Duodenal mucosa (tissue), 2 donors: ENCODE results near the gene ANO4.

Experiments used
- H3K27ac ChIP-seq: one replicate; pipeline ENCODE4 v1.7.0; 2013; ENCODE audit warnings: low read depth, low read length
- H3K27me3 ChIP-seq, 2 donors: one replicate each; pipeline ENCODE4 v1.7.0; 2013; ENCODE audit warnings: low read length in 2 of 2, control low read depth in 1 of 2; ENCODE audit not compliant: insufficient read depth in 2 of 2, control insufficient read depth in 1 of 2
- H3K36me3 ChIP-seq, 2 donors: one replicate each; pipeline ENCODE4 v1.7.0; 2013; ENCODE audit warnings: low read length in 2 of 2, control low read depth in 1 of 2; ENCODE audit not compliant: insufficient read depth in 2 of 2, control insufficient read depth in 1 of 2
- H3K4me1 ChIP-seq, 2 donors: one replicate each; pipeline ENCODE4 v1.7.0; 2013; ENCODE audit warnings: low read length in 2 of 2, control low read depth in 1 of 2; ENCODE audit not compliant: insufficient read depth in 2 of 2, control insufficient read depth in 1 of 2
- H3K4me3 ChIP-seq, 2 donors: one replicate each; pipeline ENCODE4 v1.7.0; 2013; ENCODE audit warnings: low read length in 2 of 2, low read depth in 1 of 2
- H3K9ac ChIP-seq, 2 donors: one replicate each; pipeline ENCODE4 v1.7.0; 2013; ENCODE audit warnings: low read length in 2 of 2, low read depth in 1 of 2
- H3K9me3 ChIP-seq, 2 donors: one replicate each; pipeline ENCODE4 v1.7.0; 2013; ENCODE audit warnings: low read length in 2 of 2, control low read depth in 1 of 2; ENCODE audit not compliant: control insufficient read depth in 1 of 2

ANO4 gene

DNA sequence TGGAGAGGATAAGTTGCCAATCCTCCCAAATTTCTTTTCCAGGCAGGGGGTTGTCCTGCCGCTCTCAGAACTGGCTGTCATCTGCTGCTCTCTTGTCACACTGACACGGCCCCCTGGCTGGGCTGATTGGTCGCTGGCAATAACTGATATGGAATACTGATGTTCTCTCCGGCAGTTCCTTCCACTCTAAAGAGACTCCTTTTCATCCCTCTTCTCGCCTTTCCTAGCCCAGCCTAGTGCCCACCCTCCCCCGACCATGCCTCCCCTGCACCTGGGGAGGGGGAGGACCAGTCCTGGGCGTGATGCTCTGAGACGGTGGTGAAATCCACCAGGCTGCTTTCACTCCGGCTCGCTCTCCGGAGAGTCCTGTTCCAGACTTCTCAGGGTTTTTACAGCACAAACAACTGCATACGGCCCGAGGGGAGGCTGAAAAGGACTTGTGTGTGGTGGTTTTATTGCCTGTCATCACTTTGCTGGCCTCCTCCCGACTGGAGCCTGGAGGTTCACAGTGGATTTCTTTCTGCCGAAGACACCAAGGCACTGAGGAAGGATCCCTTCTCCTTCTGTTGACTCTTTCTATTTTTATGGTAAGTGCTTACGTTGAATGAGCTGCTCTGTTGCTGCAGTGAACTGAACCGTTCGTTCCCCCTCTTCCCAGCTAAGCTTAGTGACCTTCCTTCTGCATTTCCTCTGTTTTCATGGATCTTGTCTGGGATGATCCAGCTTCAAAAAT lies at the start of gene ANO4:
Gene ANO4, plus strand, starts transcription at position 336 of the 733 bp plus-strand sequence. CDS start 107,010 bp downstream, outside the sequence.
- Histone ChIP-seq H3K27me3 (peaks cover 5 to 9% of the 10 kb centered on the region in 2 donors), H3K4me3 (no peak within 1 kb of the TSS), H3K4me1 (no peaks in the 10 kb centered on the region), H3K9me3 (no peaks in the 10 kb centered on the region), H3K9ac (no peak within 1 kb of the TSS), H3K36me3 (no peaks in the 10 kb centered on the region), H3K27ac (no peak within 1 kb of the TSS)

GRCh38 chr12:100745378-100746071 lies 49.1 kb upstream of the ANO4 start:
- Histone ChIP-seq H3K27ac (no peak overlapping the region), H3K27me3 (no peaks in the 10 kb centered on the region), H3K9ac (no peak overlapping the region), H3K4me1 (no peaks in the 10 kb centered on the region), H3K9me3 (no peaks in the 10 kb centered on the region), H3K36me3 (no peaks in the 10 kb centered on the region), H3K4me3 (no peak overlapping the region)

DNA sequence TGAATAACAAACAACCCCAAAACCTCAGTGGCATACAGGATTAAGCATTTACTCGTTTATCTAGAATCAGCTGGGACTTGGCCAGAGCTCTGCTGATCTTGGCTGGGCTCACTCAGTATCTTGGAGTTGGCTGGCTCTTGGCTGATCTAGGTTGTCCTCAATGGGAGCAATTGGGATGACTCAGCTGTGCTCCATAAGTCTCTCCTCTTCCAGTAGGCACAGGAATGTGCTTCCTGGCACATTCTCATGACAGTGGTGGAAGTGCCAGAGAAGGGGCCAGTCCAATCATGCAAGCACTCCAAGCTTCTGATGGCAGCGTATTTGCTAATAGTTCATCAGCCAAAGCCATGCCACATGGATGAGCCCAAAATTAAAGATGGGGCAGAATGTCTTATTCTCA lies 41.7 kb upstream of the ANO4 start:
- H3K4me1 ChIP-seq = no peaks in the 10 kb centered on the region

GRCh38 chr12:100753837-100754236 lies 40.7 kb upstream of the ANO4 start:
- no peaks in the 10 kb centered on the region for H3K9me3 ChIP-seq
- H3K27me3 ChIP-seq = peaks cover 0 to 4% of the 10 kb centered on the region in 2 donors
- H3K4me3 ChIP-seq = no peak overlapping the region

More for the DNA sequence above, 41.7 kb upstream of the ANO4 start:
- no peaks in the 10 kb centered on the region for H3K27me3 ChIP-seq
- H3K27ac ChIP-seq = no peak overlapping the region
- H3K4me3 ChIP-seq = no peak overlapping the region
- H3K36me3 ChIP-seq = no peaks in the 10 kb centered on the region
- H3K9me3 ChIP-seq = no peaks in the 10 kb centered on the region
- no peak overlapping the region for H3K9ac ChIP-seq

GRCh38 chr12:100755186-100755585 lies 39.4 kb upstream of the ANO4 start:
- no peaks in the 10 kb centered on the region for H3K4me1 ChIP-seq
- H3K9ac ChIP-seq = no peak overlapping the region
- H3K4me3 ChIP-seq = no peak overlapping the region
- peaks cover 0 to 4% of the 10 kb centered on the region in 2 donors for H3K27me3 ChIP-seq
- no peaks in the 10 kb centered on the region for H3K9me3 ChIP-seq
- no peak overlapping the region for H3K27ac ChIP-seq
- no peaks in the 10 kb centered on the region for H3K36me3 ChIP-seq

More at GRCh38 chr12:100753837-100754236, 40.7 kb upstream of the ANO4 start:
- Histone ChIP-seq H3K27ac (no peak overlapping the region), H3K36me3 (no peaks in the 10 kb centered on the region), H3K4me1 (no peaks in the 10 kb centered on the region), H3K9ac (no peak overlapping the region)

- no peak overlapping the region for H3K27ac ChIP-seq
- H3K27me3 ChIP-seq = peaks cover 0 to 4% of the 10 kb centered on the region in 2 donors
- H3K36me3 ChIP-seq = no peaks in the 10 kb centered on the region
- no peaks in the 10 kb centered on the region for H3K9me3 ChIP-seq
- no peak overlapping the region for H3K4me3 ChIP-seq
- no peaks in the 10 kb centered on the region for H3K4me1 ChIP-seq
- no peak overlapping the region for H3K9ac ChIP-seq
These were observed 36.5 kb upstream of the ANO4 start for GRCh38 chr12:100758083-100758482.

DNA sequence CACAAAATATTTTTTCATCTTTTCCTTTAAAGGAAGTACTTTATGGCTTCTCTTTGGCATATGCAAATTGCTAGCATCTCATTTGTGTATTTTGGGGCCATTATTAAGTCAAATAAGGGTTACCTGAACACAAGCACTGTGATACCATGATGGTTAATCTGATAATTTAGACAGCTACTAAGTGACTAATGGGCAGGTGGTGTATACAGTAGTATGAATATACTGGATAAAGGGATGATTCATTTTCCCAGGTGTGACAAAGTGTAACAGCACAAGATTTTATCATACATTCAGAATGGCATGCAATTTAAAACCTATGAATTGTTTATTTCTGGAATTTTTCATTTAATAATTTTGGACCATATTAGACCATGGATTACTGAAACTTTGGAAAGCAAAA lies 27.2 kb upstream of the ANO4 start:
- no peaks in the 10 kb centered on the region for H3K27me3 ChIP-seq
- no peak overlapping the region for H3K9ac ChIP-seq
- no peaks in the 10 kb centered on the region for H3K9me3 ChIP-seq
- H3K36me3 ChIP-seq = no peaks in the 10 kb centered on the region
- H3K4me1 ChIP-seq = no peaks in the 10 kb centered on the region
- H3K27ac ChIP-seq = no peak overlapping the region
- no peak overlapping the region for H3K4me3 ChIP-seq

DNA sequence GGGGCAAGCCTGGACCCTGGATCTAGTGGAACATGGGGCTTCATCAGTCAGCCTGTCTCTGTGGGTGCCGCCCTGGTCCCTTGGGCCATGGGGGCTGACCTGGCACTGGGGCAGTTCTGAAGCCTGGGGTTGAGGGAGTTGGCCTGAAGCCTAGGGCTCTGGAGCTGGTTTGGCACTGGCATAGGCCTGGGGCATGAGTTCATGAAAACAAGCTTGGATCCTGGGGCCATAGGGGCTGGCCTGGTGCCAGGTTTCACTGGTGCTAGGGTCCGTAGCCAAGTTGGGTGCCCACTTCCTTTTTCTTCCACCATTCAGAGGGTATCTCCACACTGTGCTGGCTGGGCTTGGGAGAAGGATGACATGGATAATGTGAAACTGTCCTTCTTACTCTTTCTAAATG lies 26.6 kb upstream of the ANO4 start:
- Histone ChIP-seq H3K27ac (no peak overlapping the region), H3K27me3 (no peaks in the 10 kb centered on the region), H3K4me1 (no peaks in the 10 kb centered on the region), H3K9me3 (no peaks in the 10 kb centered on the region), H3K4me3 (no peak overlapping the region), H3K36me3 (no peaks in the 10 kb centered on the region), H3K9ac (no peak overlapping the region)

DNA sequence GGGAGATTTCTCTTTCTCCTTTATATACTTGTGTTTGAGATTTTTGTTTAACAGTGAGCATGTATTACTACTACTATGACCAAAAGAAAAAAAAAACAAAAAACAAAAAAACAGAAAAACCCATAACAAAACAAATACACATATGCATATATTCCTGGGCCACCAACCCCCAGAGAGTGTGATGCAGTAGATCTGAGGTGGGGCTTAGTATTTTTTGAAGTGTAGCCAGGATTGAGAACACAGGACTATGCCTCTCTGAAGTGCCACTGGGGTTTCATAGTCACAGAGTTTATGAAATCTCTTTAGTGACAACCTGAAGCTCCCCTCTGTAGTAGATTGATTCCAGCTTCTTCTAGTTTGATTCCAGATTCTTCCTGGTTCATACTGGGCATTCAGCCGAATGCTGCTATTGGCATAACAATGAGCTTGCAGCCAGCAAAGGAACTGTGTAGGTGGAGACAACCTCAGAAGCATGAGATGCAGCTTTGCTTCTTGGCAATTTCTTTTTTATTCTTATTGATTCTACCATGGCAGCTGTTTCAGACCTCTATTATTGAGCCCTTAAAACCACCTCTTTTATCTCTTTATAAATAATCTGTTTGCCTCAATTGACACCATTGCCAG lies 15.5 kb upstream of the ANO4 start:
- H3K9ac ChIP-seq = no peak overlapping the region
- no peaks in the 10 kb centered on the region for H3K36me3 ChIP-seq
- H3K9me3 ChIP-seq = no peaks in the 10 kb centered on the region
- H3K27me3 ChIP-seq = no peaks in the 10 kb centered on the region
- H3K4me3 ChIP-seq = no peak overlapping the region
- no peaks in the 10 kb centered on the region for H3K4me1 ChIP-seq
- no peak overlapping the region for H3K27ac ChIP-seq

- H3K27me3 ChIP-seq = peaks cover 0 to 3% of the 10 kb centered on the region in 2 donors
- H3K9ac ChIP-seq = no peak overlapping the region
- H3K9me3 ChIP-seq = no peaks in the 10 kb centered on the region
- H3K27ac ChIP-seq = no peak overlapping the region
- no peaks in the 10 kb centered on the region for H3K36me3 ChIP-seq
- H3K4me1 ChIP-seq = no peaks in the 10 kb centered on the region
- H3K4me3 ChIP-seq = no peak overlapping the region
These were observed 5.4 kb upstream of the ANO4 start for GRCh38 chr12:100789146-100789545.
